Measurements from ENCODE around the gene RNF217.
"Not testable (repeated sequence)": the region's sequence is repeated elsewhere in the genome, so short reads cannot be mapped to it uniquely, and the experiment has no call there.

RNF217 gene

DNA sequence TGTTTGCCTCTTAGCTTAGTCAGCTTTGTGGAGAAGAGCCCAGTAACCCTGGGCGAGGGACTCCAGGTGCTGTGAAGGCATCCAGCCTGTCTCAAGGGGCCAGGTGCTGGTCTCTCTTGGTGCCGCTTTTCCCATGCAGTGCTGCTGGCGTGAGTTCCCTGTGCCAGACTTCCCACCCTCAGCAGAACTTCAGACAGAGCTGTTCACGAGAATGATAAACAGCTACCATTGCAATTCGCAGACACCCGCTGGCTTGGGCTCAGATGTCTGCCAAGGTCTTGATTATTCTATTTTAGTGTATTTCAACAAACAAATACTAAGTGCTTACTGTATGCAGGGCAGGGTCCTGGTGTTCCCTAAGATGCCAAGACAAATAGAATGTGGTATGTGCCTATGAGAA lies 57.7 kb downstream of the RNF217 start:
- DNase-seq = no peak

DNA sequence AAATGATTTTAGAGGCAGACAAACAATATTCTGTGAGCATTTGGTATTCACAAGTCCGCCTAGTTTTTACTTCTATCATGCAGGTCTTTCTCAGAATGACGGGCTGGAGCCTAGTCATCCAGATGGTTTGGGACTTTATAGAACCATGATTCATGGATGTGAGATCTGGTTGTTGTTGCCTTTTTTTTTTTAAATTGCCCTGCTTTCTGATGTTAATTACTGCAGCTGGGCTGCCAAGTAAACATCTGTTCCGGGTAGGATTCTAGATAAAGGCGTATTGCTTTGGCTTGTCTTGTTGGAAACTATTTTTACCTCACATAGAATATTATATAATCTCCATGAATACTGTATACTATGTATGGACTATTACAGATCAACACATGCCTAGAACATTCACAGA lies 58.1 kb downstream of the RNF217 start:
- DNase-seq = no peak

DNA sequence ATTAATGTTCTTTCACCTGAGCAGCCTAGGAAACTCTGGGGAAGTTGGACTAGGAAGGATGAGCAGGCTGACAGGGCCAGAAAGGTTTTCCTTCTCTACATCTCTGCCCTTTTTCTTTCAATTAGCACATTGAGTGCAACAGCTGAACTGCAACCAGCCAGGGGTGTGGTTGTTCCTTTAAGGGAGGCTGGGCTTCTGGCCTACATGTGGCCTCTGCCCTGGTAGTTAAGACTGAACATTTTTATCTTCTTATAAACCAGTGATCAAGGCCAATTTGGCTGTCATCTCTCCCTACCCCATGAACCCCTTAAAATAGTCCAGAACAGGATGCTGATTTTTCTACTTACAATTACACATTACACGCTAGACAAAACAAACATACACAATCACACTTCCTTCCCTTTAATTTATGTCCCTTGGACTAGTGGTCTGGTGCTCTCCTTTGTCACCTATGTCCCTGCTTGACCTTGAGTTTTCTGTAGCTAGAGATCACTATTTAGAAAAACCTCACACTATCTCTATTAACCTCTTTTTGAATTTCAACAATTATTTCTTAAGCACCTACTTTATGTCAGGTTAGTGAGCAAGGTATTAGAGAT lies 60.3 kb downstream of the RNF217 start:
- no peak for DNase-seq

DNA sequence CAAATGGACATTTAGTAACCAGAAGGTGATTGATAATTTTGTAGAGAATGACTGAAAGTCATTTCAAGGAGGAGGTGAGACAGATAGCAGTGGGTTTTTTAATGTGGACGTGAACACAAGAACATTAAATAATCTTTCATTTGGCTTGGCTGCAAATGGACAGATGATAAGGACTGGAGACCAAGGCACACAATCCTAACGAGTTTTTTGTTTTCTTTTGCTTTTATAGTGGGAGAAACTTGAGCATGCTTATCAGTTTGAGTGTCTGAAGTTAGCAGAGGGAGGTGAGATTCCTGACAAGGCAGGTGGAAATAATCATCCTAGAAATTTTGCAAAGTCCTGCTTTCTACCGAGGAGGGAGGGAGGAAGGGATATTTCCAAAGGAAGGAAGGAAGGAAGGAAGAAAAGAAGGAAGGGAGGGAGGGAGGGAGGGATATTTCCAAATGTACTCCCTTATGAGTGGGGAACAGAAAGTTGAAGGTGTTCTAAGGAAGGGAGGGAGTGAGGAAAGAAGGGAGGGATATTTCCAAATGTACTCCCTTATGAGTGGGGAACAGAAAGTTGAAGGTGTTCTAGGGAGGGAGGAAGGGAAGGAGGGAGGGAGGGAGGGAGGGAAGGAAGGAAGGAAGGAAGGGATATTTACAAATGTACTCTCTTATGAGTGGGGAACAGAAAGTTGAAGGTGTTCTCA lies 63.1 kb downstream of the RNF217 start:
- DNase-seq = no peak

DNA sequence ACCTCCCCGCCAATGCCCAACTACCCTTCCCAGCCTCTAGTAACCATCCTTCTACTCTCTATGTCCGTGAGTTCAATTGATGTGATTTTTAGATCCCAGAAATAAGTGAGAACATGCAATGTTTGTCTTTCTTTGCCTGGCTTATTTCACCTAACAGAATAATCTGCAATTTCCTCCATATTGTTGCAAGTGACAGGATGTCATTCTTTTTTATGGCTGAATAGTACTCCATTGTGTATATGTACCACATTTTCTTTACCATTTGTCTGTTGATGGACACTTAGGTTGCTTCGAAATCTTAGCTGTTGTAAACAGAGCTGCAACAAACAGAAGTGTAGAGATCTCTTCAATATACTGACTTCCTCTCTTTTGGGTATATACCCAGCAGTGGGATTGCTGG lies 65.0 kb downstream of the RNF217 start:
- DNase-seq = no peak

DNA sequence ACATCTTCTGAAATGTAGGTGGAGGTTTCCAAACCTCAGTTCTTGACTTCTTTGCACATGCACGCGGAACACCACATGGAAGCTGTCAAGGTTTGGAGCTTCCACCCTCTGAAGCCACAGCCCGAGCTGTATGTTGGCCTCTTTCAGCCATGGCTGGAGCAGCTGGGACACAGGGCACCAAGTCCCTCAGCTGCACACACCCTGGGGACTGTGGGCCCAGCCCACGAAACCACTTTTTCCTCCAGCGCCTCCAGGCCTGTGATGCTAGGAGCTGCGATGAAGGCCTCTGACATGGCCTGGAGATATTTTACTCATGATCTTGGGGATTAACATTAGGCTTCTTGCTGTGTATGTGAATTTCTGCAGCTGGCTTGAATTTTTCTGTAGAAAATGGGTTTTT lies 68.7 kb downstream of the RNF217 start:
- DNase-seq = no peak

DNA sequence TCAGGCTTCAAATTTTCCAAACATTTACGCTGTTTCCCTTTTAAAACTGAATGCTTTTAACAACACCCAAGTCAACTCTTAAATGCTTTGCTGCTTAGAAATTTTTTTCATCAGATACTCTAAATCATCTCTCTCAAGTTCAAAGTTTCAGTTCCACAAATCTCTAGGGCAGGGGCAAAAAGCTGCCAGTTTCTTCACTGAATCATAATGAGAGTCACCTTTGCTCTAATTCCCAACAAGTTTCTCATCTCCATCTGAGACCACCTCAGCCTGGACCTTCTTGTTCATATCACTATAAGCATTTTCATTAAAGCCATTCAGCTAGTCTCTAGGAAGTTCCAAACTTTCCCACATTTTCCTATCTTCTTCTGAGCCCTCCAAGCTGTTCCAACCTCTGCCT lies 69.1 kb downstream of the RNF217 start:
- DNase-seq = no peak

DNA sequence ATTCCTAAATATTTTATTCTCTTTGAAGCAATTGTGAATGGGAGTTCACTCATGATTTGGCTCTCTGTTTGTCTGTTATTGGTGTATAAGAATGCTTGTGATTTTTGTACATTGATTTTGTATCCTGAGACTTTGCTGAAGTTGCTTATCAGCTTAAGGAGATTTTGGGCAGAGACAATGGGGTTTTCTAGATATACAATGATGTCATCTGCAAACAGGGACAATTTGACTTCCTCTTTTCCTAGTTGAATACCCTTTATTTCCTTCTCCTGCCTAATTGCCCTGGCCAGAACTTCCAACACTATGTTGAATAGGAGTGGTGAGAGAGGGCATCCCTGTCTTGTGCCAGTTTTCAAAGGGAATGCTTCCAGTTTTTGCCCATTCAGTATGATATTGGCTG lies 72.7 kb downstream of the RNF217 start:
- DNase-seq = not testable (repeated sequence)

DNA sequence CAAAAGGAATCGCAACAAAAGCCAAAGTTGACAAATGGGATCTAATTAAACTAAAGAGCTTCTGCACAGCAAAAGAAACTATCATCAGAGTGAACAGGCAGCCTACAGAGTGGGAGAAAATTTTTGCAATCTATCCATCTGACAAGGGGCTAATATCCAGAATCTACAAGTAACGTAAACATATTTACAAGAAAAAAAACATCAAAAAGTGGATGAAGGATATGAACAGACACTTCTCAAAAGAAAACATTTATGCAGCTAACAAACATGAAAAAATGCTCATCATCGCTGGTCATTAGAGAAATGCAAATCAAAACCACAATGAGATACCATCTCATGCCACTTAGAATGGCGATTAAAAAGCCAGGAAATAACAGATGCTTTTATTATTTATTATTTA lies 74.2 kb downstream of the RNF217 start:
- DNase-seq = not testable (repeated sequence)

DNA sequence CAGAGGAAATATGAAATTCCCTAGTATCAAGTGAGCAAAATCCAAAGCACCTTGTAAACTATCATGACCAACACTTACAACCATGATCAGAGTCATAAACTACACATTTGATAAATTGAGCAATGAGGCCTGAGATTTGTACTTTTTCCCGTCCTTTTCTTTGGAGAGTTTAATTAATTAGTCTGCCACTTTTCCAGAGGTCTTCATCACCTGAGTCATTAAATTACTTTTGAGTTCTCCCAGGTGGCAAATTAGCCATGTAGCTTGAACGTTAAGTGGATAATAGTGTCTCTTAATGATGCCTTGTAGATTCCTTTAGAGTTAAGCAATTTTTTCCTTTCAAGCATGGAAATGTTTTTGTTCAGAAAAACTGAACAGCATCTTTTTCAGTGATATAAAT lies 75.6 kb downstream of the RNF217 start:
- no peak for DNase-seq

DNA sequence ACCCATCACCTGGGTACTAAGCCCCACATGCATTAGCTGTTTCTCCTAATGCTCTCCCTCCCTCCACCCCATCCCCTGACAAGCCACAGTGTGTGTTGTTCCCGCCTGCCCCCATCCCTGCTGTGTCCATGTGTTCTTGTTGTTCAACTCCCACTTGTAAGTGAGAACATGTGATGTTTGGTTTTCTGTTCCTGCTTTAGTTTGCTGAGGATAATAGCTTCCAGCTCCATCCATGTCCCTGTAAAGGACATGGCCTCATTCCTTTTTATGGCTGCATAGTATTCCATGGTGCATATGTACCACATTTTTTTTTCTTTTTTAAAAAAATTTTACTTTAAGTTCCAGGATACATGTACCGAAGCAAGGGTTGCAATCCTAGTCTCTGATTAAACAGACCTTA lies 76.7 kb downstream of the RNF217 start:
- DNase-seq = no peak

DNA sequence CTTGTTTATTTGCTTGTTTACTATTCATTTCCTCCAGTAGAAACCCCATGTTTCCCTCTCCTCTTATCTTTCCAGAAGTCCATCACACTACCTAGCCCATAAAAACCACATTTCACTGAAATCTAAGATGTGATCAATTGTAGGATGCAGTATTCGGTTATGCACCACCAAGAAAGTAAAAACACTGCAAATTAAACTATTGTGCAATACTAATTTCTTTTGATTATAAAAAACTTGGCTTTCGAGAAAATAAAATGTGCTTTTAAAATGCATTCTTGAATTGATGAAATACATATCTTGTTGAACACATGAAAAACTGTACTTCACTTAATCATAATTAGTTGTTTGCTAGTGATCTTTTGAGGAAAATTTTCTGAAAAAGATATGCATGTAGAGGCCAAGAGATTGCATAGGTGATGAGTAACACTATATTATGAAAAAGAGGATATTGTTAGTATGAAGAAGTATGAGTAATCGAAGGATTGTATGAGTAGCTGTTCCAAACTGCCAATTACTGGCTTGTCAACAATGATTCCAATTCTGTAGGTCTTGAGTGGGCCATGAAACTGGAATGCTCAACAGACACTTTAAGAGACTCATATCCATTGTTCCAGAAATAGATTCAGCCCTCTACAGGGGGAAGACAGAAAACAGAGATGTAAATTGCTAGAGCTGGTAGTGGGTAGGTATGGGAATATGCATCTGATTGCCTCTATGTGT lies 79.7 kb downstream of the RNF217 start:
- DNase-seq = no peak

DNA sequence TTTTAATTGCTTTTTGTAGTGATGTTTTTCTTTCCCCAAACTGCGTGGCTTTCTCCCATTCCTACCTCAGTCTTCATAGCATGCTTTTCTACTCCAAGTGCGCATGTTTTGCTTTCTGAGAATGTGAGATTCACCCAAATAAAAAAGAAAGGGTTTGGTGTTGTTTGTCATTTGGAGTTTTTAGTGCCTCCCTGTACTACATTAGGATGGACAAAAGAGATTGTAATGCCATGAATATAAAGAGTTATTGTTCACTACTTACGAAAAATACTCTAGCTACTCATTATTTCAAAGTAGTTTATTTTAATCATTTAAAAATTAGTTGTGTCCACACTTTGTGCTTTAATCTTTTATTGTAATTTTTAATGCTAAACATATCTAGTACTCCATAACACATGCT lies 81.8 kb downstream of the RNF217 start:
- DNase-seq = no peak

DNA sequence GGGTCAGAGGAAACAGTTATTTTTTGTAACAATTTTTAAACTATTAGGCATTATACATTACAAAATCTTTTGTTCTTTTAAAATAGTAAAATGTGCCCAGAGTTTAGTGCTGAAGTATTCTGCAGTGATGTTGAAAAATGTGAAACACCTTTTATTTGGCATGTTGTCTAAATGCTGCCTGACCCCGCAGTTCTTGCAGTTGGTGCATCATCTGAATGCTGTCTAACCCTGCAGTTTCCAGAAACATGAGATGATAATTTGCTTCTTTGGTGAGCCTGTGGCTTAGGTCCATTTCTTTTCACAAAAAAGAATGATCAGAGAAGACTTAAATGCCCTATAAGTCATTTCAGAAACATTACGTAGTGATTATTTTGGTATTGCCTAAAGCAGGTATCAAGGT lies 82.4 kb downstream of the RNF217 start:
- DNase-seq = no peak

DNA sequence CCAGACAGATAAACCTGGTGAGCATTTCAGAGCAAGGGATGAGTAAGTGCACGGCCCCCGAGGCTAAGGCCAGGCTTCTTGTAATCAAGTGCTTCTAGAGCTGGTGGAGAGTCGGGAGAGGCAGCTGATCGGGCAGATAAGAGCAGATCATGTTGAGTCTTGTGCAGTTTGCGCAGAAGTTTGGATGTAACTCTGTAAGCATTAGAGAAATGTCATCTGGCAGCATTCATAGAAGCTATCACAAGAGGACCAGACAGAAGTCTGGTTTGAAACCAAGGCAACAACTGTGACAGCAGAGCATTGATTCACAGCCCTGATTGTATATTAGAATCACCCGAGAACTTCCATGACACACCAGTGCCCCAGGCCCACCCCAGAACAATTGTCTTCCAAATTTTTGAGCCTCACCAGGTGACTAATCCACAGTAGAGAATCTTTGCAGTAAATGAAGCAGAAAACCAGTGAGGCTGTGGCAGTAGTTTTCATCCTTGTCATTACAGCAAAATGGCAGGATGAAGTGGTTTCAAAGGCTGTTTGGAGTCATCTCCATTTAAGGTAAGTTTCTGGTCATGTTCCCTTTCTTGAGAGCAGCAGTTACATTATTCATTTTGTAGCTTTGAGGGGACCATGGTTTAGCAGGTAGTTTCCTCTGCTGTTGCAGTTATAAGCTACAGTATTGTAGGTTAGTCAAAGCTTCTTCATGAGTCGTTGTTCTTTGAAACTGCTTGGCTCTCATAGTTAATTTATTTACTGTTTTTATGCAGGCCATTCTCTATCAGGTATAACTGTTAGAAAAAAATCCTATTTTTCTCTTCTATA lies 84.1 kb downstream of the RNF217 start:
- DNase-seq = no peak

DNA sequence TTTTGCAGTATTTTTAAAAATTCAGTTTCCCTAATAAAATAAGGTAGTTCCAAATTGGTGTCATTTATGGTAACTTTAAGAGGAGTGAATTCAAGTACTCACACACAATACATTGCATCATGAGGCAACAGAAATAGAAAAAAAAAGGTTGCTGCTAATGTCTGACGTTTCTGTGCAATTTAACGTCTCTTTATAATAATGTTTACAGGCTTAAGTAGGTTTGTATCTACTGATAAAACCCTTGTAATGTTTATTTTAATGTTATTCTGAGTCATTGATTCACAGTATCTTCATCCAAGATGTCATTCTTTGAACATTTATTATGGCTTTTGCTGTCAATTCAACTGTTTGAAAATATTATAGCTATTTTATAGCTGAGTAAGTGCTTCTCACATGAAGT lies 86.0 kb downstream of the RNF217 start:
- DNase-seq = no peak

DNA sequence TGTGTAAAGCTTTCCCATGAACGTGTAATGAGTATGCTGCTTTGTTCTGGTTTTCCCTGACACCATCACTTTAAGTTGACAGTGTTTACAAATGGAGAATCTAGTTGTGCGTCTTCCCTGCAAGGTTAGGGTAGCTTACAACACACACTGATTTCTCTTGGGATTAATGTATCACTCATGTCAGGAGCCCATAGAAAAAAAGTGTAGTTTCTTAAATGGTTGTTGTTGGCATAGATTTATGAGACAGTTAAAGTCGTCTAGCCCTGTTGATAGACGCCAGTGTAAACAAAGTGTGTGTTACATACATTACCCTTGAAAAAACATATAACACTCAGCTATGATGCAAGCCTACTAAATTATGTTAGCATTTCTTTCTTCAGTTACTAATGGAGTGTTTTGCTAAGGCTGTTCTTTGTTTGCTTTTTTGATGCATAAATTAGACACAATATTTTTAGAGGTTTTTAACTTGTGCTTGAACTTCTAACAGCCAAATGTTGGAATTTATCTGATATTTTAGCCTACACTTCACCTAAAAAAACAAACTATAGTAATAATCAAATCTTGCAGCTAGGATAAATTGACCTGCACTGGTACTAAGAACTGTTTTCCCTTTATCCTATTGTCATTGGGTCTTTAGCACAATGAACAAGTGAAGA lies 88.6 kb downstream of the RNF217 start:
- no peak for DNase-seq

DNA sequence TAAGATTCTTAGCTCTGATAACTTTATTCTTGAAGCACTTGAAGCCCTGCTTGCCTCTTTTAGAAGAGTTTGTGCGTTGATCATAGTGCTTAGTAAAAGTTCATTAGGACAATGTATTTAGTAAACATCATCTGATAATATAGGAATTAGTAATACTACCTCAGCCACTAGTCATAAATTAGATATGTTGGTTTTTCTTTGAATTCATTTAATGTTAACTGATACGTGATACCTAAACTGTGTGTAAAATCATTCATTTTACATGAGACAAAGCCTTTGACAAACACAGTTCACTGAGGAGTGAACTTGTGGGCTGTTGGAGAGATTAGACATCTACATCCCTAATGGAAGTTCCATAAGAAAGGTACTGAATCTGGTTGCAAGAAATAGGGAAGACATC lies 91.6 kb downstream of the RNF217 start:
- no peak for DNase-seq

DNA sequence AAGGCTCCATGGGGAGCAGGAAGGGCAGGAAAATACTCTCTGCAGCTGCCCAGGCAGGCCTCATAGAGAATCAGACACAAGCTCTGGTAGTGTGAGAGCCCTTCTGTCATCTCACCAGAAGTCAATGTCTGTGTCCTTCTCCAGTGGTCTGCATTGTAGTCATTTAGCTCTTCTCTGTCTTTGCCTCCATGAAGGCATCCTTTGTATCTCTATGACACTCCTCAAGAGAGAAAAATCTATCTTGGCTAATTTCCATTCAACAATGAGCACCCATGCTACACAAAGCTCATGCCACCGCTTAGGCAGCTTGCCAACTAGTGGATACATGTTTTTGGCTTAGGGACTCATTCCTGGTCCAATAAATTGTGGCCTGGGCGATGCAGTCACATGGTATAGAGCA lies 92.1 kb downstream of the RNF217 start:
- no peak for DNase-seq

DNA sequence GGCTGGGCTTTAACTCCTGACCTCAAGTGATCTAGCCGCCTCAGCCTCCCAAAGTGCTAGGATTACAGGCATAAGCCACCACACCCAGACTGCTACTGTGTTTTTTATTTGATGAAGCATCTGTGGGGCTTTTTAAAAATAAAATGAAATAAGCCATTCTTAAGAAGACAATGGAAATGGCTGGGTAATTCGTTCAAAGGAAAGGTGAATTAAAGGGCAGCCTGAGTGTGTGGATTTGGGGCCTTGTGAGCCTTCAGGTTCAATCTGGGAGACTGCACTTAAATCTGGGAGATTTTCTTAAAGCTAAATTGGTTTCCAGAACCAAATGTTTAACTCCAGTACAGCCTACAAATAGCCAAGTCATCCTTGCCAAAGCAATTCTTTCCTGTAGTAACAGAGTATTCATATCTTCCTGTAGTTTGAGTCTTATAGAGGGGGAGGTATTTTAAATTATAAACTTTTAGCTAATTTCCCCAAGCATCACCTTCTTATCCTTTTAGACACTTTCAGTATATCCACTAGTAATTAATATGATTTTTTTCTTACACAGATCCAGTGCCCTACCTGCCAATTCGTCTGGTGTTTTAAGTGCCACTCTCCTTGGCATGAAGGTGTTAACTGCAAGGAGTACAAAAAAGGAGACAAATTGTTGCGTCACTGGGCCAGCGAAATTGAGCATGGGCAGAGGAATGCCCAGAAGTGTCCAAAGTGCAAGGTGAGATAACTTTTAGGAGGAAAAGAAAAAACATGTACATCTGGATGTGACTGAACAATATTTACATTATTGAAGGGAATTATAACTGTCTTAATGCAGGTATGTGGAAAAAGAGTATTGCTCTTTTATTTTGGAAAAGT lies 95.4 kb downstream of the RNF217 start:
- no peak for DNase-seq

DNA sequence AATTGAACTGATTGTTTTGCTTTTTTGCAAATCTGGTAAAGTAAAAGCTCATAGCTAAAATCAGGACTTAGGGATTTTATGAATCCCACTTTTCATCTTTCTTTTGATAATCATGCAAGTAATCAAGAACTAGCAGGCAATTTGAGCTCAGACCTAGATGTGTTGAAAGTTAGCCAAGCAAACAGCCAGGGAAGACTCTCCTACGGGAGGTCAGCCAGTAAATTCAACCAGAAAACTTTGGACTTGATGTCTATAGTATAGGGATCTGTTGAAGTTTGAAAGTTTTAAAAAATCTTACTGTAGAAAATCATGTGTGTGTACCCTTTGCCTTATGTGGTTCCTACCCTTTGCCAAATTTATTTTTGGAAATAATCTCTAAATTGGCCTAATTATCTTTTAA lies 96.3 kb downstream of the RNF217 start:
- no peak for DNase-seq

DNA sequence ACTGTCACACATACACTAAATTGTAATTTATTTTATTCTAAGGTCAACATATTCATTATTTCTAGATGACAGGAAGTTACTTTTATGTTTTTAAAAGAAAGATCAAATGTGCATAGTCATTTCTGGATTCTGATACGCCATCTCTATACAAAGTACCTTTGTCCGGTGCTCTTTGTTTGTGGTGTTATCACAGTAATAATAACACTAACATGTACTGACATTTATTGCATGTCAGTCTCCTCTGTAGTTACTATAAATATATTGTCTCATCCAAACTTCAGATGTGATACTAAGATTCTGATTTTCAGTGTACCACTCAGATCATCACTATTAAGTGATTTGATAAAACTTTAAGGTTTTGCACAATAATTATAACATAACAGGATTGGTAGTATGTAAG lies 101.1 kb downstream of the RNF217 start:
- no peak for DNase-seq

All from stimulated activated CD4-positive, alpha-beta T cell treated with anti-CD3 and anti-CD28 coated beads, Interleukin-4, amount 100 ng/mL, for 1 hour (primary cell).